ENCODE measurements around the gene KLK15.
"Not testable (repeated sequence)": the region's sequence is repeated elsewhere in the genome, so short reads cannot be mapped to it uniquely, and the experiment has no call there.

KLK15 gene

GRCh38 chr19:50794876-50795663 lies 38.3 kb downstream of the KLK15 start:
- no peak for DNase-seq

DNA sequence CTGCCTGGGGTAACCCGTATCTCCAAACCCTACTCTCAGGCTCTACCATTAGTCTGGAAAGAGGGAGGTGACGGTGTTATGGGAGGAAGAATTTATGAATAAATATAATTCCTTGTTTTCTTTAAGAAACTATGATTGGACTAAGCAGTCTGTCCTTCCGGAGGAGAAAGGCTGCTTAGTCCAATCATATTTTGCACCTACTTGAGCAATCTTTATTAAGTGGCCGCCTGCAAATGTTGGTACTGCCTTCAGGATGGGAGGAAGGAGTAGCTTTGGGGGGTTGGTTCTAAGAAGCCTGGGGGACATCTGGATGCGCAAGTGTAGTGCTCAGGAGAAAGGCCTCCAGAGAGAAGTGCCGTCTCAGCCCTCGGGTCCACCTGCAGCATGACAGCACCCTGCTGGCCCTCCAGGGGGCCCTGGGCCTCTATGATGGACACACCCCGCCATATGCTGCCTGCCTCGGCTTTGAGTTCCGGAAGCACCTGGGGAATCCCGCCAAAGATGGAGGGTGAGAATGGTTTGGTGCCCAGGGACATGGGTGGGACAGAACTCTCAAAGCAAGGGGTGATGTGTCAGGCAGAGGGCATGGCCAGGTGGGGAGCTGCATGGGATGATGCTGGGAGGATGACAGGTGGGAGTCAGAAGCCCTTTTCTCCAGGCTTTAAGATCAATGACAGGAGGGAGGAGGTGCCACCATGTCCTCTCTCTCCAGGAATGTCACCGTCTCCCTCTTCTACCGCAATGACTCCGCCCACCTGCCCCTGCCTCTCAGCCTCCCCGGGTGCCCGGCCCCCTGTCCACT lies 39.1 kb downstream of the KLK15 start:
- DNase-seq = peak; percentile 27

DNA sequence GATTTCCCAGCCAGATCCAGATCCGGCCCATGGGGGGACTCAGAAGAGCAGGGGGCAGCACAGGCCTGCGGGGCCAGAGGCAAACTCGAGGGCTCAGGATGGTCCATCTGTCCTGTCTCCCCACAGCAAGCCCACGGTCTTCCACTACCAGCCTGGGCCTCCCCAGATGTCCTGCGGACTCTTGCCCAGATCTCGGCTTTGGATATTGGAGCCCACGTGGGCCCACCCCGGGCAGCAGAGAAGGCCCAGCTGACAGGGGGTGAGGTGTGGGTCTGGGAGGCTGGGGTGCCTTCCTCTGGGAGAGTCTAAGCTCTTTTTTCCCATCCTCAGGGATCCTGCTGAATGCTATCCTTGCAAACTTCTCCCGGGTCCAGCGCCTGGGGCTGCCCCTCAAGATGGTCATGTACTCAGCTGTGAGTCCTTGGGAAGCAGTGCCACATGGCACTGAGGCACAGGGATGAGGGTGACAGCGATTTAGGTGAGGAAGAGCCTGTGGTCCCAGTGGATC lies 39.8 kb downstream of the KLK15 start:
- DNase-seq = no peak

GRCh38 chr19:50792272-50793250 lies 40.8 kb downstream of the KLK15 start:
- DNase-seq = no peak

DNA sequence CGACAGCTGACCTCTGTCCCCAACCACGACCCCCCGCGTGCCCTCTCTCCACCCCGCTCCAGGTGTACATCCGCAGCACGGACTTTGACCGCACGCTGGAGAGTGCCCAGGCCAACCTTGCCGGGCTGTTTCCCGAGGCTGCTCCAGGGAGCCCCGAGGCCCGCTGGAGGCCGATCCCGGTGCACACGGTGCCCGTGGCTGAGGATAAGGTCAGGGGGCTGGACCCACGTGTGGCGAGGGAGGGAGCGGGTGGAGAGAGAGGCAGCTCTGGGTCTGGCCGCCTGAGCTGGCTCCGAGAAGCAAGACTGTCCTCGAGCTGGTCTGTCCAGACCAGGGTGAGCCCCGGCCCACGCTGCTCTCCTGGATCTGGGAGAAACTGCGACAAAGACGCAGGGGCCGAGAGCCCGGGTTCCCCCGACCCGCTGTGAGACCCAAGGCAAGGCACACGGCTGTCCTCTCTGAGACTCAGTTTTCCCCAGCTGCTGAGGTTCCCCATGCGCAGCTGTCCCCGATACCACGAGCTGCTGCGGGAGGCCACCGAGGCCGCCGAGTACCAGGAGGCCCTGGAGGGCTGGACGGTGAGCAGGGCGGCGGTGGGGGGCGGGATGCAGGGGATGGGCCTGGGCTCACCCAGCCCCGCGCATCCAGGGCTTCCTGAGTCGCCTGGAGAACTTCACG lies 41.6 kb downstream of the KLK15 start:
- DNase-seq = no peak

DNA sequence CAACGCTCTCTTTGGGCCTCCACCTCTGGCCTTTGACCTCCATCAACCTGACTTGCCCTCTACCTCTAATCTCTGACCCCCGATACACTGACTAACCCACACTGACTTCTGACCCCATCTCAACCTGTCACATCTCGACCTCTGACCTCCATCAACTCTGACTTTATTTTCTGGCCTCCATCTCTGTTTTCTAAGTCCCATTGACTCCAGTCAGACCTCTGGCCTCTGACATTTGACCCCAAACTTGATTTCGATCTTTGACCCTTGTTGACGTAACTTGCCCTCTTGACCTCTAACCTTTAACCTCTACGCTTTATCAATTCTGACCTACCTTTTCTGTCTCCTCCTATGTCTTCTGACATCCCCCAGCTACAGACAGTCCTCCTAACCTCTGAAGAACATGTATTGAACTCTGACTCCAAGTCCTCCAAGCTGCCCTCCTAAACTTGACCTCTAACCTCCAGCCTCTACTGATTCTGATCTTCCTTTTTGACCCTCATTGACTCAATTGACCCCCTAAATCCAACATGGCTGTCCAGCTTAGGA lies 42.4 kb downstream of the KLK15 start:
- DNase-seq = no peak

DNA sequence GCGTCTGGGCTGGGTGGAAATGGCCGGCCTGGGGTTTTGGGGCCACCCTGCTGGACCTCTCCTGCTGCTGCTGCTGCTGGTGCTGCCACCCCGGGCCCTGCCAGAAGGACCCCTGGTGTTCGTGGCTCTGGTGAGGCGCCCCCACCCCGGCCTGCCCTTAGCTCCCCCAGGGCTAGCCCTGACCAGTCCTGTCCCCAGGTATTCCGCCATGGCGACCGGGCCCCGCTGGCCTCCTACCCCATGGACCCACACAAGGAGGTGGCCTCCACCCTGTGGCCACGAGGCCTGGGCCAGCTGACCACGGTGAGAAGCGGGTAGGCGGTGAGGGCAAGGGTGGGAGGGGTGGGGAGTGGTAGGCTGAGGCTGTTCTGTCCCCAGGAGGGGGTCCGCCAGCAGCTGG lies 43.0 kb downstream of the KLK15 start, which contains the start of gene ACP4:
ACP4 (plus strand) TSS at position 20 of the 400 bp plus-strand sequence; CDS start at position 20, 0 bp downstream.
- no peak for DNase-seq

- no peak for DNase-seq
These were observed 48.0 kb downstream of the KLK15 start for GRCh38 chr19:50785329-50785728.

GRCh38 chr19:50784710-50785109 lies 48.7 kb downstream of the KLK15 start:
- no peak for DNase-seq

- DNase-seq = not testable (repeated sequence)
These were observed 49.6 kb downstream of the KLK15 start for GRCh38 chr19:50783848-50784152.

DNA sequence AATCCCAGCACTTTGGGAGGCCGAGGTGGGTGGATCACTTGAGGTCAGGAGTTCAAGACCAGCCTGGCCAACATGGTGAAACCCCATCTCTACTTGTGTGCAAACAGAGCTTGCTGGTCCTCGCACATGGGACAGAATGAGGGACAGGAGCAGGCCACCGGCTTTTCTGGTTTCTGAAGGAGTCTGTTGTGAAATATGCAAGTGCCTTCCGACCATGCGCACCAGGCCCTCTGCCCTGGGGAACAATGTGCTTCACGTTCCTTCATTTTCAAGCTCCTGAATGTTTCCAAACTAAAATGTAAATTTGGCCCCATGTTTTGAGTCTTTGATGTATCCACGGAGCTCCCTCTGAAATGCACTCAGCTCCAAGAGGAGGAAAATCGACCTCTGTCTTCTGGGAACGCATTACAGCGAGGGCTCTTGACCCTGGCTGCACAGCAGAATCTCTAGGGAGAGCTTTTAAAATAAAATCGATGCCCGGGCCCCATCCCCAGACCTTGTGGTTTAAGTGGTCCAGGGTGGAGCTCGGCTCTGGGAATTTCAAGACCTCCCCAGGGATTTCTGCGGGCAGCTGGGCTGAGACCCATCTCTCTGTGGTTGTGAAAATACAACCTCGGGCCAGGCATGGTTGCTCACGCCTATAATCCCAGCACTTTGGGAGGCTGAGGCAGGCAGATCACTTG lies 52.5 kb downstream of the KLK15 start:
- DNase-seq = no peak

- no peak for DNase-seq
These were observed 53.6 kb downstream of the KLK15 start for GRCh38 chr19:50779504-50780457.

- no peak for DNase-seq
These were observed 54.4 kb downstream of the KLK15 start for GRCh38 chr19:50778906-50779430.

DNA sequence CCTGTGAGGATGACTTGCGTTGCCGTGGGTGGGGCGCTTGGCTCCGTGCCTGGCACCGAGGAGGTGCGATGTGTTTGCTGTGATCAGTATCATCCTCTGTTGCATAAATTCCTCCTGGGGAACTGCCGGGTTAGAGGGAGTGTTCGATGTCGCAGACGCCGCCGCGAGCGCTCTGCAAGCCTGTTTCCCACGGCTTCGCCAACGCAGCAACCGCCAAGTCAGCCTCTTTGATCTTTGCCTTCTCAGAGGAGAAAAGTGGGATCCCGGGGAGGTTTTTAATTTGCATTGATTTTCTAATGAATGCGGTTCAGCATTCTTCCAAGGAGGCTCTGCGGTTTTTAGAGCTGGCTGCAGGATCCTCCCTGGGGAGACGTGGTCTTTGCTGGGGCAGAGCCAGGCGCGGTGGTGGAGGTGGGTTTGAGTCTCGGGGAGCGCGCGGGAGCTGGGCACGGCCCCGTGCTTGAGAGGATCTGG lies 55.5 kb downstream of the KLK15 start:
- DNase-seq = no peak

- no peak for DNase-seq
These were observed 56.1 kb downstream of the KLK15 start for GRCh38 chr19:50777261-50777660.

DNA sequence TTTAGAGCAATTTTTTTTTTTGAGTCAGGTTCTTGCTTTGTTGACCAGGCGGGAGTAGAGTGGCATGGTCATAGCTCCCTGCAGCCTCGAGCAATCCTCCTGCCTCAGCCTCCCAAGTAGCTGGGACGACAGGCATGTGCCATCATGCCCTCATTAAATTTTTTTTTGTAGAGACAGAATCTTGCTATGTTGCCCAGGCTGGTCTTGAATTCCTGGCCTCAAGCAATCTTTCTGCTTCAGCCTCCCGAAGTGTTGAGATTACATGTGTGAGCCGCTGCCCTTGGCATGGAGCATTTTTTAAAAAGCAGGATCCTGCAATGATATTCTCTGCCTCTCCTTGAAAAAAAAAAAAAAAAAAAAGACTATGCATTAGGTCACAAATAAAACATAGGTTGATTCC lies 57.2 kb downstream of the KLK15 start:
- DNase-seq = no peak

Measured in activated naive CD4-positive, alpha-beta T cell treated with Interleukin-2 at 50 U/mL for 16 hours (primary cell).